B cell (primary cell): ENCODE results near the gene NDUFS3.

ENCODE experiments used
- EZH2 ChIP-seq: IDR thresholded peaks from 2 replicates; pipeline ENCODE4 v1.6.1; 2012; ENCODE audit warnings: borderline replicate concordance, low read depth, mild to moderate bottlenecking, moderate library complexity, low read length; ENCODE audit not compliant: insufficient read depth, poor library complexity, severe bottlenecking
- TF ChIP-seq, protein P1 (sequence below): fragments of 200-600 bp; IDR thresholded peaks from one replicate; pipeline ENCODE4 v1.8.0; 2022; ENCODE audit warnings: antibody characterized with exemption, mild to moderate bottlenecking

DNA sequence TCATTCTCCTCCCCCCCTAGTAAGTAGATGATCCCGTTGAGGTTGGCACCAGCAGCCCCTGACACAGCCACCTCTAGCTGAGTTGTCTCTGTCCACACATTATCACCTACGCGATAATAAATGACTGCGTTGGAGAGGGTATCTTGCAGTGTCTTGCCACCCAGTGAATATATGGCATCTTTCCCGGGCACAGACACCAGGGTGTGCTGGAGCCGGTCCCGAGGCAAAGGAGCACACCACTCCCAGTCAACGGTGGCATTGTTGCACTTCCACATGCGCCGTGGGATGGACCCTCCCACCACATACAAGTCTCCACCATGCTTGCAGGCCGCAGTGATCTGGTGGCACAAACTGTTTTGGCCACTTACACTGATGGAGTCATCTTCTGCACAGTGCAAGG is 5.6 kb upstream of the NDUFS3 start:
- TF ChIP-seq, protein P1, sequence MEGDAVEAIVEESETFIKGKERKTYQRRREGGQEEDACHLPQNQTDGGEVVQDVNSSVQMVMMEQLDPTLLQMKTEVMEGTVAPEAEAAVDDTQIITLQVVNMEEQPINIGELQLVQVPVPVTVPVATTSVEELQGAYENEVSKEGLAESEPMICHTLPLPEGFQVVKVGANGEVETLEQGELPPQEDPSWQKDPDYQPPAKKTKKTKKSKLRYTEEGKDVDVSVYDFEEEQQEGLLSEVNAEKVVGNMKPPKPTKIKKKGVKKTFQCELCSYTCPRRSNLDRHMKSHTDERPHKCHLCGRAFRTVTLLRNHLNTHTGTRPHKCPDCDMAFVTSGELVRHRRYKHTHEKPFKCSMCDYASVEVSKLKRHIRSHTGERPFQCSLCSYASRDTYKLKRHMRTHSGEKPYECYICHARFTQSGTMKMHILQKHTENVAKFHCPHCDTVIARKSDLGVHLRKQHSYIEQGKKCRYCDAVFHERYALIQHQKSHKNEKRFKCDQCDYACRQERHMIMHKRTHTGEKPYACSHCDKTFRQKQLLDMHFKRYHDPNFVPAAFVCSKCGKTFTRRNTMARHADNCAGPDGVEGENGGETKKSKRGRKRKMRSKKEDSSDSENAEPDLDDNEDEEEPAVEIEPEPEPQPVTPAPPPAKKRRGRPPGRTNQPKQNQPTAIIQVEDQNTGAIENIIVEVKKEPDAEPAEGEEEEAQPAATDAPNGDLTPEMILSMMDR = no peak
- no peak for TF ChIP-seq EZH2
